Activated CD4-positive, alpha-beta T cell treated with anti-CD3 and anti-CD28 coated beads, Interleukin-2, amount 10 ng/mL, durations not matched to agents 24 days and 14 days (primary cell): ENCODE data around the gene TARS3. TPM values are rescaled to one million over a fixed set of nuclear protein-coding genes. Genes with fewer than 3 reads are reported as not detected.
"Not testable (repeated sequence)": the region's sequence is repeated elsewhere in the genome, so short reads cannot be mapped to it uniquely, and the experiment has no call there.

Experiments
- DNase-seq: peaks from one replicate; pipeline ENCODE4 v3.0.0; 2022
- H3K27ac Mint-ChIP-seq: one replicate; pipeline ENCODE4 v1.8.0; 2022; ENCODE audit warnings: mild to moderate bottlenecking, mixed read lengths
- H3K27me3 Mint-ChIP-seq: one replicate; pipeline ENCODE4 v1.8.0; 2022; ENCODE audit warnings: mixed read lengths
- H3K36me3 Mint-ChIP-seq: one replicate; pipeline ENCODE4 v1.8.0; 2022; ENCODE audit warnings: low read depth, mild to moderate bottlenecking, mixed read lengths
- H3K4me1 Mint-ChIP-seq: one replicate; pipeline ENCODE4 v1.8.0; 2021; ENCODE audit warnings: mixed read lengths
- H3K4me3 Mint-ChIP-seq: one replicate; pipeline ENCODE4 v1.8.0; 2022; ENCODE audit warnings: mild to moderate bottlenecking, moderate library complexity, mixed read lengths
- H3K9me3 Mint-ChIP-seq: one replicate; pipeline ENCODE4 v1.8.0; 2021; ENCODE audit warnings: mixed read lengths
- intact Hi-C: fragments of 100-400 bp; cut with micrococcal nuclease; formaldehyde crosslinking; loops from one replicate; pipeline ENCODE4 v1.15.1; 2023
- total RNA-seq: library from RNA; stranded (reverse); gene quantifications from 2 replicates; pipeline ENCODE4 v1.2.3, GENCODE V29; 2022

Gene TARS3
- total RNA-seq, result 11.5 and 13.2 TPM in 2 replicates

- intact Hi-C loops, result loop anchor here (1.0 to 5.0 kb wide), 6 partner anchors 15 to 1127 kb away; partner anchors contain the start of genes SNRPA1 and TM2D3
- Mint-ChIP-seq H3K27me3 (no peaks in the 10 kb centered on the region), H3K27ac (peak within 1 kb of the TSS; percentile 95), H3K36me3 (peaks cover 32% of the 10 kb centered on the region), H3K4me3 (peak within 1 kb of the TSS; percentile 87), H3K9me3 (peaks cover 8% of the 10 kb centered on the region), H3K4me1 (peaks cover 14% of the 10 kb centered on the region)
- peak; percentile 95 for DNase-seq
Observed at GRCh38 chr15:101723874-101724674, at the start of gene TARS3. TSS of gene TARS3 (minus strand) at chr15:101724473. CDS start at chr15:101724387, 86 bp downstream.

DNA sequence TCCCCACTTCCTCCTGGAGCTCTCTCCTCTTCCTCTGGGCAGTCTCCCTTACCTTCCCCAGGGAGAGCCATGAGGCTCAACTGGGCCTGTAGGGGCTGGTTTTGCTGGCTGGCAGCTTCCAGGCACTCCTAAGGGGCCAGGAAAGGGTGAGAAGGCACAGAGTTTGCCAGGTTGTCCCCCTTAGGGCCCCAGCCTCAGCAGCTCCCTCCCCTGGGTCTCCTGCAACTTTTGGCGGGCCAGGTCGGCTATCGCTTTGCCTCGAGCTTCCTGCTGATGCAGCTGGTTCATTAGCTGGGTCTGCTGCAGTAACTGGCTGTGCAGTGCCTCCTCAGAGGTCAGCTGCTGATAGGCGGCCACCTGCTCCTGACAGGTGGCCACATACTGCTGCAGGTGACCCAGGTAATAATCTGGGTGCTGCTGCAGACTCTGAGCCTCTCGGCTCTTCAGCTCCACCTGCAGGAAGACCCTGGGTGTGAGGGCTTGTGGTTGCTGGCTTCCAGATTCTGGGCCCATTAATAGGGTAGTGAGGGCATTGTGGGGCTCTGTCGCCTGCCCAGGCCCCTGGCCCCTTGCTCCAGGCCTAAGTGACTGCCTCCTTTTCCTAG lies 49.3 kb upstream of the TARS3 start:
- peak; percentile 73 for DNase-seq
- intact Hi-C loops, result no loop called here
- H3K4me1 Mint-ChIP-seq, result no peaks in the 10 kb centered on the region
- no peak overlapping the region for H3K4me3 Mint-ChIP-seq
- H3K27me3 Mint-ChIP-seq, result no peaks in the 10 kb centered on the region
- no peaks in the 10 kb centered on the region for H3K9me3 Mint-ChIP-seq
- no peak overlapping the region for H3K27ac Mint-ChIP-seq
- H3K36me3 Mint-ChIP-seq, result no peaks in the 10 kb centered on the region

DNA sequence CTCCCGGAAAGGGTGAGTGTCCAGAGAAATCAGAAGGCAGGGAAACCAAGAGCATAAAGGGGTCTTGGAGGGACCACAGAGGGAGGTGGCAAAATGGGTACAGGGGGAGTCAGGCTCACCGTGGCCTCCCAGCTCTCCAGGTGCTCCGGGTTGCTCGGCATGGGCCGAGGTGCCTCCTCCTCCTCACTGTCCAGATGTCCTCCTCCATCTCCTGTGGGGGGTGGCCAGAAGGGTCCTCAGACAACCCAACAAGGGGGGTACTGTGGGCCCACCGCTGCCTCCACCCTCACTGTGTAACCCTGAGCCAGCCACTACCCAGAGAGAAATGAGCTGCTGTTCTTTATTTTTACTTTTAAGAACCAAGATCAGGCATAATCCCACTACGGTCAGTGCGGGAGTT lies 48.6 kb upstream of the TARS3 start:
- Mint-ChIP-seq H3K4me3 (no peak overlapping the region), H3K27me3 (no peaks in the 10 kb centered on the region), H3K27ac (no peak overlapping the region), H3K36me3 (no peaks in the 10 kb centered on the region), H3K9me3 (no peaks in the 10 kb centered on the region), H3K4me1 (no peaks in the 10 kb centered on the region)
- DNase-seq, result peak; percentile 31
- intact Hi-C loops, result no loop called here

DNA sequence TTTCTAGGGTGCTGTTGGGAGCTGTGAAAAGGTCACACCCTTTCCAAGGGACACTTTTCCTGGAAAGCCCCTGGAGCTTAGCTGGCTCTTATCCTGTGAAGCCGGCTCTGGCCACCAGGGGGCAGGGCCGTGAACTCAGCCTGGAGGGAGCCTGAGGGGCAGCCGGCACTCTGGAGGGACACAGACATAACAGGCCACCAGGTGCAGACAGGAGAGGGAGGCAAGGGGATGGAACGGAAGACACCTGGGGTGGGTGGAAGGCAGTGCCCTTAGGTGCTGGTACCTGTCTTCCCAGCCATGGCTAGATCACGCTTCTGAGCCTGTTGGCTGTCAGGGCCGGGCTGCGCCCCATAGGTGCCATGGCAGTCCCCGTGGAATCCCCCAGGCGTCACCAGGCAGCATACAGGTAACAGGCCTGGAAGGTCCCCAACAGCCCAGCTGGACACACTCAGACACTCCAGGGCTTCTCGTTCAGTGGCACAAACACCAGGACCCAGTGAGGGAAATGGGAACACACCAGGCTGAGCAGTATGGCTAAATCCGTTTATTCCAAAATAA lies 42.9 kb upstream of the TARS3 start:
- H3K4me1 Mint-ChIP-seq, H3K27ac Mint-ChIP-seq, H3K27me3 Mint-ChIP-seq, H3K9me3 Mint-ChIP-seq, intact Hi-C loops, H3K4me3 Mint-ChIP-seq, H3K36me3 Mint-ChIP-seq: not testable (repeated sequence)
- DNase-seq, result peak; percentile 47

DNA sequence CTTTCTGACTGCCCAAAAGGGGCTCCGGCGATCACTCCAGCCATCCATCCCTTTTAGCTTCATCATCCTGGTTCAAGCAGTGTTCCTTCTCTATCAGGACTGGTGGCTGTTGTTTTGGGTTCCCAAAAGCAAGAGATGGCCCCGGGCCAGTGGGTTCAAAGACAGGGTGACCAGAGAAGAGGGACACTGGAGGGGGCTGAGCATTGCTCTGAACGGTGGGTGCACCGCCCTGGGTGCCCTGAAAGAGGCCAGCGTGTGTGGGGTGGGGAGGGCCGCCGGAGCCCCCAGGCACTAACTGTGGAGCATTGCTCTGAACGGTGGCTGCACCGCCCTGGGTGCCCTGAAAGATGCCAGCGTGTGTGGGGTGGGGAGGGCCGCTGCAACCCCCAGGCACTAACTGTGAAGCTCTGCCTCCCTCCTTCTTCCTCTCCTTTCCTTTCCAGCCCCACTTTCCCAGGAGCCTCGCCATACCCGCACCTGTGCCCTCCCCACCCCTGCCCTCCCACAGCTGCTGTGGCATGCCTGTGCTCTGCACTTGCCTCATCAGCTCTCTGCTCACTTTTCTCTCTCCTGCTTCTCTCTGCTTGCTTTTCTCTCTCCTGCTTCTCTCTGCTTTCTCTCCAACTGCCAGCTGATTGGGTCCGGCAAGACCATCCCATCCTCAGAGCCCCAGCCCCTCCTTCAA lies 41.6 kb upstream of the TARS3 start:
- Mint-ChIP-seq H3K27ac (no peak overlapping the region), H3K36me3 (no peaks in the 10 kb centered on the region), H3K27me3 (no peaks in the 10 kb centered on the region), H3K4me3 (no peak overlapping the region), H3K4me1 (no peaks in the 10 kb centered on the region), H3K9me3 (no peaks in the 10 kb centered on the region)
- intact Hi-C loops, result no loop called here
- DNase-seq, result peak; percentile 29

DNA sequence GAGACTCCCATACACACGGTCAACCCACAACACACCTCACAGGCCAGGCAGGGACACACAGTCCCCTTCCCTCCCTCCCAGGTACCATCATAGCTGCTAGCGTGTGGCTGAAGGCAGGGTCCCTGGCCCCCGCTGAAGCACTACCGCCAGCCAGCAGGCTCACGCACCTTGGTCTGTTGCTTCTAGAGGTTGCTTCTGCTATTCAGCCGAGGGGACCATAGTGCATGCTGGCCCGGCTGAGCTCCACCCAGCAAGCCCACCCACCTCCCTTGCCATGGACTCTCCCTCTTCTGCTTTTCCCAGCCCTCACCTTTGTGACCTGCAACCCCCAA lies 41.0 kb upstream of the TARS3 start:
- H3K4me1 Mint-ChIP-seq, H3K9me3 Mint-ChIP-seq, intact Hi-C loops, H3K36me3 Mint-ChIP-seq, H3K4me3 Mint-ChIP-seq, H3K27ac Mint-ChIP-seq, H3K27me3 Mint-ChIP-seq: not testable (repeated sequence)
- peak; percentile 33 for DNase-seq

GRCh38 chr15:101764669-101765339 lies 40.5 kb upstream of the TARS3 start:
- H3K4me3 Mint-ChIP-seq, H3K27me3 Mint-ChIP-seq, H3K9me3 Mint-ChIP-seq, H3K36me3 Mint-ChIP-seq, H3K27ac Mint-ChIP-seq, H3K4me1 Mint-ChIP-seq, intact Hi-C loops: not testable (repeated sequence)
- peak; percentile 32 for DNase-seq

- H3K27ac Mint-ChIP-seq, DNase-seq, H3K4me1 Mint-ChIP-seq, H3K9me3 Mint-ChIP-seq, H3K36me3 Mint-ChIP-seq, H3K27me3 Mint-ChIP-seq: not testable (repeated sequence)
- intact Hi-C loops, result loop anchor here (1.0 kb wide), 1 partner anchor 22 kb away; the partner anchor contains the start of gene TARS3
- peak overlapping the region; percentile 74 for H3K4me3 Mint-ChIP-seq
Observed at GRCh38 chr15:101746716-101747082, 22.4 kb upstream of the TARS3 start.

DNA sequence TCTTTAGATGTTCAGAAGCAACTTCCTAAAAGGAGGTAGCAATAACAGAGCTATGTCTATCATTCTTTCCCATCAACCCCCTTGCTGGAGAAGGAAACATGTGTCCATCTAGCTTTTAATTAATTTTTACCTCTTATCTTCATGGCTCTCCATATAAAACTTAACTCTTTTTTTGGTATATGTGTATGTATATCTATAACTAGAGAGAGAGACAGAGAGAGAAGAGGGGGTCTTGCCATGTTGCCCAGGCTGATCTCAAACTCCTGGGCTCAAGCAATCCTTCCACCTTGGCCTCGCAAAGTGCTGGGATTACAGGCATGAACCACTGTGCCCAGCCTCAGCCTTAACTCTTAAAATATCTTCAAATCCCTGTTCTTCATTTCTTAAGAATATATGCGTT lies 10.6 kb upstream of the TARS3 start:
- intact Hi-C loops, H3K9me3 Mint-ChIP-seq, H3K27ac Mint-ChIP-seq, H3K36me3 Mint-ChIP-seq, DNase-seq, H3K4me3 Mint-ChIP-seq, H3K27me3 Mint-ChIP-seq, H3K4me1 Mint-ChIP-seq: not testable (repeated sequence)

DNA sequence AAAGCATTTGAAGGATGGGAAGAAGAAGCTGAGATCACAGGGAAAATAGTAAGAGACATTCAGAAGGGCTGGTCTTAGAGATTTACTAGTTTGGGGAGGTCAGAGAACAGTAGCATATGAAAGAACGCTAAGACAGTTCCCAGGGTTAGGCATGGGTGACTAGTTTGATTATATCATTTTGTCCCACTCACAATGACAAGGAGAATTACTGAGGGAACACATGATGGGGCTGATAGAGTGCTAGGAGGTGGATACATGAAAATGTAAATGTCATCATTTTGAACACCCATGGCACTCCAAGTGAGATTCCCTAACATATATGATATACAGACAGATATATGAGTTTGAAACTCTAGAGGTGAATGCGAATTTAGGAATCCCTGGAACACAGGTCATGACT lies 9.3 kb upstream of the TARS3 start:
- Mint-ChIP-seq H3K36me3 (no peaks in the 10 kb centered on the region), H3K9me3 (no peaks in the 10 kb centered on the region), H3K27ac (no peak overlapping the region), H3K4me1 (no peaks in the 10 kb centered on the region), H3K27me3 (peaks cover 2% of the 10 kb centered on the region), H3K4me3 (no peak overlapping the region)
- intact Hi-C loops, result no loop called here
- no peak for DNase-seq

GRCh38 chr15:101732772-101733171 lies 8.5 kb upstream of the TARS3 start:
- Mint-ChIP-seq H3K36me3 (no peaks in the 10 kb centered on the region), H3K27me3 (peaks cover 2% of the 10 kb centered on the region), H3K4me1 (no peaks in the 10 kb centered on the region), H3K4me3 (no peak overlapping the region), H3K27ac (no peak overlapping the region), H3K9me3 (no peaks in the 10 kb centered on the region)
- no peak for DNase-seq
- intact Hi-C loops, result no loop called here

DNA sequence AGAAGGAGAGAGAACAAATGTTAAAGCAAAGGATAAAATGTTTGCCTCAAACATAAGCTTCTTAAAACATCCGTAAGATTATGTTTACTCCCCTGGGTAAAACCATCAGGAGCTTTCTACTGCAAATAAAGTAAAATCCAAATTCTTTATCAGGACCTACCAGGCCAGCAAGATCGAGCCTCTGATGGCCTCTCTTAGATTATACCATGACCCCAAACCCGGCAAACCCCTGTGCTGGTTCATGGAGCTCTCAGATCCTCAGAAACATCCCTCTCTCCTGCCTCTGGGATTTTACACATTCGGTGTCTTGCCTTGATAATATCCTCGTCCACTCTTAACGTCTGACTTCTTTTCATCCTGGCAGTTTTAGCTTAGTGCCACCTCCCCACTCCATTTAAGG lies 7.5 kb upstream of the TARS3 start:
- H3K4me3 Mint-ChIP-seq, result no peak overlapping the region
- no peaks in the 10 kb centered on the region for H3K36me3 Mint-ChIP-seq
- no peaks in the 10 kb centered on the region for H3K4me1 Mint-ChIP-seq
- no peaks in the 10 kb centered on the region for H3K9me3 Mint-ChIP-seq
- intact Hi-C loops, result no loop called here
- H3K27ac Mint-ChIP-seq, result no peak overlapping the region
- no peak for DNase-seq
- H3K27me3 Mint-ChIP-seq, result peaks cover 2% of the 10 kb centered on the region

- intact Hi-C loops, result no loop called here
Observed at GRCh38 chr15:101727186-101727585, 2.9 kb upstream of the TARS3 start.

More at GRCh38 chr15:101727186-101727585, 2.9 kb upstream of the TARS3 start:
- H3K4me1 Mint-ChIP-seq, result peaks cover 9% of the 10 kb centered on the region
- DNase-seq, result no peak
- no peaks in the 10 kb centered on the region for H3K9me3 Mint-ChIP-seq
- no peak overlapping the region for H3K27ac Mint-ChIP-seq
- peaks cover 7% of the 10 kb centered on the region for H3K36me3 Mint-ChIP-seq
- H3K4me3 Mint-ChIP-seq, result no peak overlapping the region
- H3K27me3 Mint-ChIP-seq, result peaks cover 2% of the 10 kb centered on the region
